ENCODE measurements around the gene CCM2. TPM values are rescaled to one million over a fixed set of nuclear protein-coding genes. Genes with fewer than 3 reads are reported as not detected.

CCM2 gene
- total and polyA plus RNA-seq, 2 of the 8 experiments (the other 6 are each of a cell fraction or from before 2014, with no cell fraction given) = 31.6 to 41.2 TPM

DNA sequence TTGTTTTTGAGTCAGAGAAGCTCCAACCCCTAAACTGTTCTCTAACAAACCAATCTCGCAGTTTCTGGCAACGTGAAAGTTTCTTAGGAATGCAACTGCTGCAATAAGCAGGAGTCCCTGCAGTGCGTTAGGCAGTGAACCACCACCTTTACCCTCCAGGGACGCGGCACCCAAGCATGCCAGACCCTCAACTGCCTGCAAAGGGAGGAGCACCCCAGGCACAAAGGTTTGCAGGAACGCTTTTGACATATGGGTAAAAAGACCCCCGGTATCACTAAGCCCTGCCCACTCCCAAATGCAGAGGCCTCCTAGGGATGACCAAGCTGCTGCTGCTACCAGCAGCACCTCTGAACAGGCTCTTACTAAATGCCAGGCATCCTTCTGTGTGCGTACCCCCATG, 106.8 kb downstream of the CCM2 start:
- no peak overlapping the region for H2BK20ac ChIP-seq (ENCODE audit: low read length)
- CTCF ChIA-PET (ENCODE audit: partially characterized antibody) = no interaction called here
- no peak overlapping the region; the same call in 1 of the 2 replicates for H4K8ac ChIP-seq (ENCODE audit: extremely low read depth, insufficient read depth, low read length)
- TF ChIP-seq CREB1 (IDR thresholded peaks at IDR 0.05) (no peak), ZNF274 (IDR thresholded peaks at IDR 0.05; ENCODE audit: borderline replicate concordance, extremely low read depth, low read length) (no peak), KDM4A (IDR thresholded peaks at IDR 0.05; ENCODE audit: low read depth, low read length, severe bottlenecking) (no peak), SP2 (IDR thresholded peaks at IDR 0.05; ENCODE audit: low read length) (no peak), TEAD4 (IDR thresholded peaks at IDR 0.05; ENCODE audit: low read depth, low read length) (no peak), KDM5A (IDR thresholded peaks at IDR 0.05; ENCODE audit: low read length) (no peak), BCL11A (IDR thresholded peaks at IDR 0.05; ENCODE audit: low read depth in 2 of 2, low read length in 2 of 2) (no peak), CBX8 (IDR thresholded peaks at IDR 0.05; ENCODE audit: borderline replicate concordance, low read depth, low read length) (no peak), CTBP2 (IDR thresholded peaks at IDR 0.05; ENCODE audit: borderline replicate concordance, insufficient read depth, insufficient read length, low read length) (no peak), RBBP5 (IDR thresholded peaks at IDR 0.05; ENCODE audit: borderline replicate concordance, low read depth, low read length) (no peak), BACH1 (IDR thresholded peaks at IDR 0.05; ENCODE audit: low read length) (no peak), SUZ12 (IDR thresholded peaks at IDR 0.05; ENCODE audit: low read length) (no peak), BRCA1 (IDR thresholded peaks at IDR 0.05; ENCODE audit: low read depth, low read length) (no peak)
- TF ChIP-seq, protein P1, sequence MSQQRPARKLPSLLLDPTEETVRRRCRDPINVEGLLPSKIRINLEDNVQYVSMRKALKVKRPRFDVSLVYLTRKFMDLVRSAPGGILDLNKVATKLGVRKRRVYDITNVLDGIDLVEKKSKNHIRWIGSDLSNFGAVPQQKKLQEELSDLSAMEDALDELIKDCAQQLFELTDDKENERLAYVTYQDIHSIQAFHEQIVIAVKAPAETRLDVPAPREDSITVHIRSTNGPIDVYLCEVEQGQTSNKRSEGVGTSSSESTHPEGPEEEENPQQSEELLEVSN (IDR thresholded peaks at IDR 0.05) = no peak

More for the DNA sequence above, 106.8 kb downstream of the CCM2 start:
- no peak overlapping the region for H3K14ac ChIP-seq (ENCODE audit: insufficient read length)
- peaks cover 8 to 50% of the 10 kb centered on the region in 2 experiments for H3K79me2 ChIP-seq (ENCODE audit: control insufficient read depth in 1 of 2, insufficient read depth in 2 of 2, low read length in 2 of 2)
- H2AK5ac ChIP-seq (ENCODE audit: low read depth, low read length) = no peak overlapping the region
- no peak overlapping the region for H2AFZ ChIP-seq (ENCODE audit: low read length)
- H2BK5ac ChIP-seq (ENCODE audit: low read depth, low read length) = no peak overlapping the region
- DNase-seq (ENCODE audit: low read depth in 1 of 2, low spot score in 2 of 2) = no peak
- H3K4me2 ChIP-seq (ENCODE audit: insufficient read depth in 1 of 2, low read depth in 2 of 2, low read length in 2 of 2) = no peak overlapping the region
- no peak overlapping the region for H3K56ac ChIP-seq (replicated peaks; ENCODE audit: insufficient read length, low read depth, low read length)
- H3K4ac ChIP-seq (replicated peaks; ENCODE audit: insufficient read length, low read depth, low read length) = no peak overlapping the region
- H3K4me1 ChIP-seq (replicated peaks in 1 of 4; ENCODE audit: control insufficient read depth in 3 of 4, insufficient read depth in 4 of 4, low read length in 3 of 4) = peaks cover 0 to 3% (median under 1%) of the 10 kb centered on the region in 4 experiments; a peak in 1 of 7 replicates
- H3K4me3 ChIP-seq (ENCODE audit: extremely low read depth in 1 of 4, insufficient read depth in 2 of 4, low read depth in 3 of 4, low read length in 4 of 4) = no peak overlapping the region
- H3K23ac ChIP-seq (ENCODE audit: insufficient read length) = no peak overlapping the region
- no peak overlapping the region for H2BK15ac ChIP-seq (ENCODE audit: low read length)
- peaks cover 16 to 46% of the 10 kb centered on the region in 2 experiments for H4K20me1 ChIP-seq (replicated peaks in 1 of 2; ENCODE audit: control insufficient read depth in 1 of 2, insufficient read depth in 2 of 2, low read length in 2 of 2)
- no peak overlapping the region for H2BK12ac ChIP-seq (ENCODE audit: low read depth, low read length)
- H3K36me3 ChIP-seq (ENCODE audit: control insufficient read depth in 2 of 4, insufficient read depth in 4 of 4, low read length in 3 of 4) = peaks cover 60 to 76% (median 72%) of the 10 kb centered on the region in 4 experiments
- no peak for FAIRE-seq
- no peaks in the 10 kb centered on the region for H3K9me3 ChIP-seq (ENCODE audit: insufficient read depth in 2 of 2, low read depth in 1 of 2, low read length in 1 of 2)
- H3K23me2 ChIP-seq (ENCODE audit: low read depth, low read length) = no peaks in the 10 kb centered on the region; the same call in 1 of the 2 replicates
- no peak overlapping the region for H3K27ac ChIP-seq (ENCODE audit: low read depth, low read length)
- POLR2A ChIA-PET (ENCODE audit: partially characterized antibody) = interaction anchor here (0.7 to 3.2 kb wide), 4 partner anchors 7 to 117 kb away, joined by 3 to 15 read pairs (median 4); no protein-coding TSS in a partner anchor
- H3K18ac ChIP-seq (ENCODE audit: extremely low read depth, low read length) = no peak overlapping the region
- H4K5ac ChIP-seq (ENCODE audit: insufficient read length, low read depth, low read length) = no peak overlapping the region
- 85% methylated on average over 8 of the region's 8 CpGs; no CpG with 5 or more reads in 1 of the 2 experiments for WGBS, 2 experiments (ENCODE audit: extremely low coverage in 1 of 2, insufficient coverage in 1 of 2, insufficient read length in 1 of 2, insufficient replicate concordance in 2 of 2, low coverage in 1 of 2, low lambda C conversion rate in 2 of 2, missing lambda C conversion rate in 1 of 2)
- peaks cover 10% of the 10 kb centered on the region for H3K79me1 ChIP-seq (ENCODE audit: low read depth, low read length)
- H3K9ac ChIP-seq (replicated peaks in 1 of 4; ENCODE audit: extremely low read depth in 1 of 4, low read depth in 3 of 4, low read length in 3 of 4) = no peak overlapping the region
- H2BK120ac ChIP-seq (replicated peaks; ENCODE audit: low read depth, low read length) = no peak overlapping the region
- no peaks in the 10 kb centered on the region for H3K27me3 ChIP-seq (replicated peaks in 1 of 4; ENCODE audit: control insufficient read depth in 3 of 4, extremely low read depth in 1 of 4, insufficient read depth in 3 of 4, low read length in 3 of 4)
- no peak overlapping the region for H4K91ac ChIP-seq (replicated peaks; ENCODE audit: insufficient read length, low read length)

All from H1 (cell line).